ENCODE measurements around the gene NRAP. TPM values are rescaled to one million over a fixed set of nuclear protein-coding genes. Genes with fewer than 3 reads are reported as not detected.

The NRAP gene
- total RNA-seq, 4 donors from 2014 or later, result under 0.01 TPM; not detected in 3

- WGBS, 2 donors, result 88 to 94% methylated on average over 2 of the region's 2 CpGs
- H3K4me1 ChIP-seq, result no peaks in the 10 kb centered on the region
- no peak overlapping the region for H3K27ac ChIP-seq
- no peak overlapping the region for H3K4me3 ChIP-seq
- DNase-seq (ENCODE audit: low spot score in 2 of 2), result no peak
- no peak for TF ChIP-seq EP300 (IDR thresholded peaks at IDR 0.05)
- TF ChIP-seq POLR2A (IDR thresholded peaks at IDR 0.05), result no peak
- TF ChIP-seq CTCF (IDR thresholded peaks at IDR 0.05), result no peak
- no peaks in the 10 kb centered on the region for H3K27me3 ChIP-seq
- H3K36me3 ChIP-seq, result peaks cover 0 to 51% (median 10%) of the 10 kb centered on the region in 3 donors
- H3K9me3 ChIP-seq, result peaks cover 0 to 52% (median 15%) of the 10 kb centered on the region in 4 donors
These were observed 27.5 kb upstream of the NRAP start for GRCh38 chr10:113691381-113691780.

GRCh38 chr10:113690749-113691148 is 26.9 kb upstream of the NRAP start:
- H3K9me3 ChIP-seq, result peaks cover 0 to 58% (median 16%) of the 10 kb centered on the region in 4 donors

GRCh38 chr10:113689574-113689973 is 25.7 kb upstream of the NRAP start:
- no peak for DNase-seq (ENCODE audit: low spot score in 2 of 2)
- Histone ChIP-seq H3K27me3 (no peaks in the 10 kb centered on the region), H3K4me1 (no peaks in the 10 kb centered on the region), H3K4me3 (no peak overlapping the region), H3K9me3 (peaks cover 0 to 68% (median 16%) of the 10 kb centered on the region in 4 donors), H3K36me3 (peaks cover 0 to 53% (median 10%) of the 10 kb centered on the region in 3 donors), H3K27ac (no peak overlapping the region)
- WGBS, 2 donors, result 69 to 76% methylated on average over 3 of the region's 3 CpGs
- TF ChIP-seq POLR2A (IDR thresholded peaks at IDR 0.05) (no peak), EP300 (IDR thresholded peaks at IDR 0.05) (no peak), CTCF (IDR thresholded peaks at IDR 0.05) (no peak)

More at GRCh38 chr10:113690749-113691148, 26.9 kb upstream of the NRAP start:
- TF ChIP-seq EP300 (IDR thresholded peaks at IDR 0.05) (no peak), CTCF (IDR thresholded peaks at IDR 0.05) (no peak), POLR2A (IDR thresholded peaks at IDR 0.05) (no peak)
- Histone ChIP-seq H3K4me1 (no peaks in the 10 kb centered on the region), H3K27ac (no peak overlapping the region), H3K4me3 (no peak overlapping the region), H3K36me3 (peaks cover 0 to 51% (median 10%) of the 10 kb centered on the region in 3 donors), H3K27me3 (no peaks in the 10 kb centered on the region)
- WGBS, 2 donors, result 65 to 67% methylated on average over 3 of the region's 3 CpGs
- no peak for DNase-seq (ENCODE audit: low spot score in 2 of 2)

GRCh38 chr10:113689057-113689456 is 25.2 kb upstream of the NRAP start:
- DNase-seq (ENCODE audit: low spot score in 2 of 2), result no peak
- TF ChIP-seq CTCF (IDR thresholded peaks at IDR 0.05) (no peak), EP300 (IDR thresholded peaks at IDR 0.05) (no peak), POLR2A (IDR thresholded peaks at IDR 0.05) (no peak)
- Histone ChIP-seq H3K36me3 (peaks cover 0 to 53% (median 10%) of the 10 kb centered on the region in 3 donors), H3K4me3 (no peak overlapping the region), H3K27ac (no peak overlapping the region), H3K27me3 (no peaks in the 10 kb centered on the region), H3K9me3 (peaks cover 0 to 71% (median 16%) of the 10 kb centered on the region in 4 donors), H3K4me1 (no peaks in the 10 kb centered on the region)
- WGBS, 2 donors, result 96 to 100% methylated on average over 1 of the region's 1 CpG

- TF ChIP-seq CTCF (IDR thresholded peaks at IDR 0.05), result no peak
- no peak for TF ChIP-seq EP300 (IDR thresholded peaks at IDR 0.05)
- no peak for TF ChIP-seq POLR2A (IDR thresholded peaks at IDR 0.05)
- peaks cover 0 to 42% (median 3%) of the 10 kb centered on the region in 3 donors for H3K36me3 ChIP-seq
- H3K4me1 ChIP-seq, result peaks cover 0 to 3% (median under 1%) of the 10 kb centered on the region in 4 donors
- no peak overlapping the region for H3K4me3 ChIP-seq
- WGBS, 2 donors, result 76 to 98% methylated on average over 4 of the region's 4 CpGs
- peaks cover 0 to 51% (median 9%) of the 10 kb centered on the region in 4 donors for H3K9me3 ChIP-seq
- no peak overlapping the region for H3K27ac ChIP-seq
- H3K27me3 ChIP-seq, result no peaks in the 10 kb centered on the region
- no peak for DNase-seq (ENCODE audit: low spot score in 2 of 2)
These were observed 23.2 kb upstream of the NRAP start for GRCh38 chr10:113687037-113687436.
